NCI-H1105 (cell line): ENCODE data around the gene RPTOR.
"Not testable (repeated sequence)": the region's sequence is repeated elsewhere in the genome, so short reads cannot be mapped to it uniquely, and the experiment has no call there.

Source experiments
- DNase-seq: peaks from one replicate; lab custom pipeline; 2025; lab: John Stamatoyannopoulos, UW

The RPTOR gene

GRCh38 chr17:80544655-80545498 is at the start of gene RPTOR:
TSS of gene RPTOR (plus strand) at chr17:80544838. CDS start at chr17:80545630, 792 bp downstream.
- peak; percentile 80 for DNase-seq

- no peak for DNase-seq
These were observed 46.9 kb upstream of the RPTOR start for GRCh38 chr17:80497726-80498241.

- DNase-seq: no peak
These were observed 46.3 kb upstream of the RPTOR start for GRCh38 chr17:80498242-80498919.

- DNase-seq: no peak
These were observed 45.7 kb upstream of the RPTOR start for GRCh38 chr17:80498920-80499410.

- DNase-seq: no peak
These were observed 45.1 kb upstream of the RPTOR start for GRCh38 chr17:80499560-80499959.

GRCh38 chr17:80499961-80500665 is 44.5 kb upstream of the RPTOR start:
- DNase-seq: no peak

GRCh38 chr17:80501741-80502577 is 42.7 kb upstream of the RPTOR start:
- DNase-seq: no peak

- DNase-seq: no peak
These were observed 42.1 kb upstream of the RPTOR start for GRCh38 chr17:80502578-80502877.

GRCh38 chr17:80503031-80503430 is 41.6 kb upstream of the RPTOR start:
- no peak for DNase-seq

- DNase-seq: no peak
These were observed 40.7 kb upstream of the RPTOR start for GRCh38 chr17:80503921-80504320.

GRCh38 chr17:80504686-80505413 is 39.8 kb upstream of the RPTOR start:
- no peak for DNase-seq

- DNase-seq: not testable (repeated sequence)
These were observed 37.5 kb upstream of the RPTOR start for GRCh38 chr17:80507177-80507576.

- DNase-seq: no peak
These were observed 36.7 kb upstream of the RPTOR start for GRCh38 chr17:80507965-80508364.

GRCh38 chr17:80509311-80509710 is 35.3 kb upstream of the RPTOR start:
- DNase-seq: no peak

- no peak for DNase-seq
These were observed 34.5 kb upstream of the RPTOR start for GRCh38 chr17:80510132-80510531.

- no peak for DNase-seq
These were observed 33.9 kb upstream of the RPTOR start for GRCh38 chr17:80510772-80511171.

- DNase-seq: no peak
These were observed 33.1 kb upstream of the RPTOR start for GRCh38 chr17:80511222-80512180.

GRCh38 chr17:80512233-80512632 is 32.4 kb upstream of the RPTOR start:
- no peak for DNase-seq

- DNase-seq: no peak
These were observed 31.4 kb upstream of the RPTOR start for GRCh38 chr17:80513201-80513600.

GRCh38 chr17:80513892-80514291 is 30.7 kb upstream of the RPTOR start:
- DNase-seq: no peak
